ENCODE measurements around the gene BEST1.

BEST1 gene

DNA sequence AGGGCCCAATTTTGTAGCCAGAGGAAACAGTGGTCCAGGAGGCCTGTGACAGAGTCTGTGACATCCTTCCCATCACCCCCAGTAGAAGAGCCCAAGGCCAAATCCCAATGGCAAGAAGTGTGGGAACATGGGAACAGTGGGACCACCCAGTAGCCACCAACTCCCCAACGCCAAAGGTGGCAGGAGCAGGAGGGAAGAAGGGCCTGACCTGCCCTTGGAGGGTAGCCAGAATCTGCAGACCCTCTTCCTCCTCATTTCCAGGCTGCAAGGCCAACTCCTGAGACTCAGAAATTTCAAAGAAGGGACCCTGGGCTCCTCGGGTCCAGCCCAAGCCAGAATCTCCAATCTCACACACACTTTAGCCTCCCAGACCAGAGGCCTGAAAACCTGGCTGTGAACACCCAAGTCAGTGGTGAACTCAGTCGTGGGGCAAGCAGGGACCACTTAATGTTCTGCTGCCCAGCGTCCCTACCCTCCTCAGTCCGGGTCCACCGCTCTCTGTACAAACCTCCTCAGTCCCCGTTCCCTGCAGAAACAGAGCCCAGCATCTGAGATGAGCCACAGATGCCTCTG, 38.9 kb upstream of the BEST1 start:
- DNase-seq (ENCODE audit: insufficient read length, low spot score) (no peak), FAIRE-seq (no peak)
- TF ChIP-seq POLR2A (IDR thresholded peaks at IDR 0.05; ENCODE audit: low read depth, low read length) = no peak

DNA sequence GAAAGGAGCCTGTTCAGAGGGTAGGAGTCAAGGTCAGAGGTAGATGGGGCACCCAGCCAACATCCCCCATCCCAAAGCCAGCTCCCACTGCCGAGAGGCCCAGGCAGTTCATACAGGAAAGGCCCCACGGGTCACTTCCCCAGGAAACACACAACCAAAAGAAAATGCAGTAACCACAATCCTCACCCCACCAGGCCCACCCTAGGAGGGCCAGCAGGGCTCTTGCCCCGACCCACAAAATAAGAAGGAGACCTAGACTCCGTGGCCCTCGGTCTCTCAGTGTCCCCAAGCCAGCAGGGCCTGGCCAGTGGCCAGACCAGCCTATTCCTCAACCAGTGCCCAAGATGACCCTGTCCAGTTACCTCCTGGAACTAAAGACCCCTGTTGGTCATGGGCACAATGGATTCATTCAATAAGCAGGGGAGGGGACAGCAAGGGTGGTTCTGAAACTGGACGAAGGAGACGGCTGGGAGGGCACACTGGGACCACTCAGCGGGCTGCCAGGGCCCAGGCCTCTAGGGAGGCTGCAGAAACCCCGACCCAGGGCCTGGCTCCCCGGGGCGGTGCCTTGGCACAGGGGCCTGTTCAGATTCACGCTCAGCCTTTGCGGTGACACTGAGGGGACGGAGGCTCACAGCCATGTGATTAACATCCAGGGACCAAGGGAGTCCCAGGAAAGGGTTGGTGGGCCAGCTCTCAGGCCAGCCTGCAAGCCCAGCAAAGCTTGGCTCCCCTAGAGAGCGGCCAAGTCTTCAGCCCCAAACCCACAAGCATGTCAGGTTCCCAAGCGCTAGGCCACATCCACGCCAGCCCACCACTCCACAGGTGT, 38.2 kb upstream of the BEST1 start:
- no peak for TF ChIP-seq POLR2A (IDR thresholded peaks at IDR 0.05; ENCODE audit: low read depth, low read length)
- DNase-seq (ENCODE audit: insufficient read length, low spot score) (no peak), FAIRE-seq (no peak)

DNA sequence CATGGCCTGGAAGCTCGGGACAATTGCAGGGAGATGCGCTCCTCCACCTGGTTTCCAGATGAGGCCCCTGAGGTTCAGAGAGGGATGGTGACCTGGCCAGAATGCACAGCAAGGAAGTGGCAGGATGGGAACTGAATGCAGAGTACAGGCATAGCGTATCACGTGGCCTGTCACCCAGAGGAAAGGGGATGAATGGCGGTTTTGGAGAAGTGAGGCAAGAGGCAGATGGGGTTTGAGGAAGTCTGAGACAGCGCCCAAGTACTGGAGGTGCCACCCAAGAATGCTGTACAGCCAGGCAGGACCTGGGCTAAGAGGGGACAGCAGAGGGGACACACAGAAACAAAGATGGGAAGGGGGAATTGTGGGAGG, 37.6 kb upstream of the BEST1 start:
- FAIRE-seq = no peak
- TF ChIP-seq POLR2A (IDR thresholded peaks at IDR 0.05; ENCODE audit: low read depth, low read length) = no peak
- DNase-seq (ENCODE audit: insufficient read length, low spot score) = no peak

DNA sequence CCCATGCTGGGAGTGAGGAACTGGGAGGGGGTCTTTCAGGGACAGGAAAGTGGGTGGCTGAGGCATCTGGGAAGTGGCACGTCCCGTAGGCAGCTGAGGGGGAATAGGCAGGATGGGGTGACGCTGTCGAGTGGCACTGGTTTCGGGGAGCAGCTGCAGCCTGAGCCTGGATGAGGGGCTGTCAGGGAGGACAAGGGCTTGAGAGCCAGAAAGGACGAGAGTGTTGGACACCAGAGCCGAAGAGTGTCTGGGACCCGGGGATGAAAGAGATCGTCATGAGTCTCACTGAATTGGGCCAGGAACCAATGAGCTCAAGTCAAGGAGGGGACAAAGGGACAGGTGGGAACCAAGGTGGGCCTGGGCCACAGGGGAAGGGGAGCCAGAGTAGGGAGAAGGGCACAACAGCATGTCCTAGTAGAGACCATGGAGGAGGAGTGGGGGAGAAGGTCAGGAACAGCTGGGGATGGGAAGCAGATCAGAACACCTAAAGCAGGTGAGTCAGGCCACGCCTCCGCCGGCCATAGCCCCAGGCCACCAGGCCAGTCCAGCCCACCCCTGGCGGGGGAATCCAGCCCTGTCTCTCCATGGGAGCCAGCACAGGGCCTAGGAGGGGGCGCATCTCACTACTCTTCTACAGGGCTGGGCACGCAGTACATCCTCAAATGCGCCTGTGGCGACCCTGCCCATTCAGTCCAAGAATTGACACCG, 37.0 kb upstream of the BEST1 start:
- no peak for TF ChIP-seq POLR2A (IDR thresholded peaks at IDR 0.05; ENCODE audit: low read depth, low read length)
- FAIRE-seq (no peak), DNase-seq (ENCODE audit: insufficient read length, low spot score) (no peak)

DNA sequence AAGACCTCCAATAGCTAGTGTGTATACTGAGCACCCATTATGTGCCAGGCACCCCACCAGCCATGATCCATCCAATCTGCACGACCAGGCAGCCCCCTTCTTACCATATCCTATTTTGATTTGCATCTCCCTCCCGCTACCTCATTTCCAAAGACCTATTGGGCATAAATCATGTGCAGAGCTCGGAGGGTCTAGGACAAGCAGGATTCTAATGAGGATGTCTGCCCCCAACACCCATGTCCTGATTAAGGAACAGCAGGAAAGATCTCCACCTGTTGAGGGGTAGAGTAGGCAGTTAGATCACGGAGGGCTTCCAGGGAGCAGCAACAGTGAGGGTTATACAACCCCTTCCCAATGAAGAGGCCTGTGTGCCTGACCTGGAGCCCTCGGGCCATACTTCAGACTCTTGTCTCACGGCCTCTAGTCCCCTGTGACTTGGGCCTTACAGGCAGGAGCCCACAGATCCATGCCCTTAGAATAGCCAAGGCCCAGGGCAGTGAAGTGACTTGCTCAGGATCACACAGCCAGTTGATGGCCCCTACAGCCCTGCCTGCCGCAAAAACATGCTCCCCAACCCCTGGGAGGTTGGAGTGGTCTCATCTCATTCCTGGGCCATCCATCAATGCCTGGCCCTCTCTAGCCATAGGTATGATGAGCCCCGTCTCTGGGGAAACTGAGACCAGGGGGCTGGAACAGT, 36.3 kb upstream of the BEST1 start:
- TF ChIP-seq POLR2A (IDR thresholded peaks at IDR 0.05; ENCODE audit: low read depth, low read length) = no peak
- FAIRE-seq = no peak
- no peak for DNase-seq (ENCODE audit: insufficient read length, low spot score)

DNA sequence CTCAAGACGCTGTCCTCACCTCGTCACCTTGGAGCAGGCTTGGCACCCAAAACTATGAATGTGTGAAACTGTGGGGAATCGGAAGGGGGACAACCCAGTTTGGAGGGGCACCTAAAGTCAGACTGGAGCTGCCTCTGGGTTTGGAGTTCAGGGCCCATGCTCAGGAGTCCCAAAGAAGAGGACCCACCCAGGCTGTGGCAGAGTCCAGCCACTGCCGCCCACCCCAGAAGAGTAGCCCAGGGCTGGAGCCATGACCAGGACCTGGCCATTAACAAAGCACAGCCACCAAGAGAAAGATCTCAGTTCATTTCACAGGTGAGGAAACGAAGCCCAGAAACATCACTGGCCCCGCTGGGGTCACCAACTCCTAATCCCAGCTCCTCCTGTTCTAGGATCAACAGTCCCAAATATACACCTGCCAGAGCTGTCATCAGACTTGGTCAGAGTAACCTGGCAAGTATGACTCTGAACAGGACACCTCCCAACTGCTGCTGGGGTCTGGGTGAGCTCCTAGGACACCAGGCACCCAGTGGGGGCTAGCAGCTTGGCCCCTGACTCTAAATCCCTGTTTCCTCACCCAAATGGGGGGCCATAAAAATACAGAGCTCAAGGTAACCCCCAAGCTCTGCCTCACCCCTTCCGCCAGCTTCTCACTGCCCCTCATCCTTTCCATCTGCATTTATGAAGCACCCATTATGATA, 35.5 kb upstream of the BEST1 start:
- no peak for DNase-seq (ENCODE audit: insufficient read length, low spot score)
- FAIRE-seq = no peak
- no peak for TF ChIP-seq POLR2A (IDR thresholded peaks at IDR 0.05; ENCODE audit: low read depth, low read length)

DNA sequence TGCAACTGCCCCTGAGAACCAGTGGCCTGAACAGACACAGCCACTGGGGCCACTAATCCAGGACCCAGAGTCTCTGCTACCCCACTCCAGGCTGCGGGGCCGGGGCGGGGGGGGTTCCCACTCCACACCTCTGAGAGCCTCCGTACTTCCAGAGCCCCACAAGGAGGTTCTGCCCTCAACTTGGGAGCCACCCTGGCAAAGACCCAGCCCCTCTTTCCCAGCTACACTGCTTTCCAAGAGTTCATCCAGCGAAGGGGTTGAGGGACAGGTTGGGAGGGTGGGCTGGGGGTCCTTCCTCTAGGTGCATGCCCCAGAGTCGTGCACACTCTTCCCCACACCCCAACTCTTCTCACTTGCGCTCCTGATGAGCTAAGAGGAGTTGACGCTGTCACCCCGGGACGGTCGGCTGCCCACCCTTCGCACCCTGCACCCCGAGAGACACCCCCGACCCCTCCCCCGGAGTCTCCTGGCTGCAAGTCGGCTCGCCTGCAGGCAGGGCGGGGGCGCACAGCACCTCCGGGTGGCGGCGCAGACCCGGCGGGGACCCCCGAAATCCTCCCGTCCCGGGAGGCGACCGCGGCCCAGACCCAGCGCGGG, 33.3 kb upstream of the BEST1 start:
- TF ChIP-seq POLR2A (IDR thresholded peaks at IDR 0.05; ENCODE audit: low read depth, low read length) = no peak
- FAIRE-seq (no peak), DNase-seq (ENCODE audit: insufficient read length, low spot score) (no peak)

DNA sequence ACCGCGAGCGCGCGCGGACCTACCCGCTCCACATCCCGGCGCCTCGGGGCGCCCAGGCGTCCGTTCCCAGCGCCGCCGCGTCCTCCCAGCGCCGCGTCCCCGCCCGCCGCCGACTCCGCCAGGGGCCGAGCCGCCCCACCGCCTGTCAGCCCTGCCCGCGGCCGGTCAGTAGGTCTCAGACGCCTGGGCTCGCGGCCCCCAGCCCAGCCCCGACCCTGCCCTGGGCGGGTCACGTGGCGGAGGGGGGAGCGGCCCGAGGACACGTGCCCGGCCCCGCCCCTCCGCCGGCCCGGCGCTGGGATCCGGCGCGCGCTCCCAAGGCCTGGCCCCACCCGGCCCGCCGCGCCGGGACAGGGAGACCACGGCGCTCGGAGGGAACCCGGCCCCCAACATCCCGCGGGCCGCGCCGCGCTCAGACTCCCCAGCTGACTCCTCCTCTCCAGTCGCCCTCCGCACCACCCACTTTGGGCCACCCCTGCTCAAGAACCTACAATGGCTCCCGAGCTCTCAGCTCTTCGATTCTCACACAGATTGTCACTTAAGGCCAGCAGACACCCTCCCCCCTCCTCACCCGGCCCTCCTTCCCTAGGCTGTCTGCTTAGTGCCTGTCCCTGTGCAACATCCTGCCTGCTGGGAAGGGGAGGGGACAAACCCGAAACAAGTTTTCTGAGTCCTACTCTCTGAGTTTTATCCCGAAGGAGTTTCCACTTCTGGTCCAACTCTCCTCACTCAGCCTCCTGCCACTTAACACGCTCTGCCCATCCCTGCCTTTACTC, 32.6 kb upstream of the BEST1 start, which contains the start of gene RAB3IL1:
Gene RAB3IL1 (minus strand): TSS at position 233 of the 776 bp plus-strand sequence. CDS start 199 bp downstream, at position 34.
- TF ChIP-seq POLR2A (IDR thresholded peaks at IDR 0.05; ENCODE audit: low read depth, low read length) = peak; percentile 39; the same call in 1 of the 2 replicates
- no peak for FAIRE-seq
- peak; percentile 70 for DNase-seq (ENCODE audit: insufficient read length, low spot score)

DNA sequence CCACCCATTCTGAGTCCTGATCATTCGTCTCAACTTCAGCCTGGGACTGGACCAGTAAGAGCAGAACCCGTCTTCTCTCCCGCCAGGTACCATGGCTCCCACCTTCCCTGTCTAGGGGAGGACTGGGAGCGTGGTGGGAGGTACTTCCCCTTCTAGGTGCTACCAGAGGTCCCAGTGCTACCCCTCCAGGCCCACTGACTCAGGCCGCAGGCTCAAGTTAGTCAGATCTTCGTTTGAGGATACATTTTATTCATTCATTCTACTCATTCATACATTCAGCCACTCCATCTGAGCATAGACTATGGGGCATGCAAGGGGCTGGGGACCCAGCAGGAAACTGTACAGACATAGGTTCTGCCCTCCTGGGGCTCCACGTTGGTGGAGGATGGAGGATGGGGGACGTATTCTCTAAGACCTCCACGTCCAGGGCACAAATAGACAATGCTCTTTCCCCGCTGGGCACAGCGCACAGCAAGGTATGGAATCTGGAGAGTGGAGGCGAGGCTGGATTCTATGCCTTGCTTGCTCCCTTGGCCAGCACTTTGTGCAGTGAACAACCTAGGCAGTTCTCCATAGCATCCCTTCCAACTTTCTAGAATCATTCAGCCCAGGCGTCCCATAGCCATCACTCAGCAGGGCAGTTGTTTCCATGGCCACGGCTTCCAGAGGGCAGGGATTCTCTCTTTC, 31.8 kb upstream of the BEST1 start:
- FAIRE-seq (no peak), DNase-seq (ENCODE audit: insufficient read length, low spot score) (no peak)
- TF ChIP-seq POLR2A (IDR thresholded peaks at IDR 0.05; ENCODE audit: low read depth, low read length) = no peak

DNA sequence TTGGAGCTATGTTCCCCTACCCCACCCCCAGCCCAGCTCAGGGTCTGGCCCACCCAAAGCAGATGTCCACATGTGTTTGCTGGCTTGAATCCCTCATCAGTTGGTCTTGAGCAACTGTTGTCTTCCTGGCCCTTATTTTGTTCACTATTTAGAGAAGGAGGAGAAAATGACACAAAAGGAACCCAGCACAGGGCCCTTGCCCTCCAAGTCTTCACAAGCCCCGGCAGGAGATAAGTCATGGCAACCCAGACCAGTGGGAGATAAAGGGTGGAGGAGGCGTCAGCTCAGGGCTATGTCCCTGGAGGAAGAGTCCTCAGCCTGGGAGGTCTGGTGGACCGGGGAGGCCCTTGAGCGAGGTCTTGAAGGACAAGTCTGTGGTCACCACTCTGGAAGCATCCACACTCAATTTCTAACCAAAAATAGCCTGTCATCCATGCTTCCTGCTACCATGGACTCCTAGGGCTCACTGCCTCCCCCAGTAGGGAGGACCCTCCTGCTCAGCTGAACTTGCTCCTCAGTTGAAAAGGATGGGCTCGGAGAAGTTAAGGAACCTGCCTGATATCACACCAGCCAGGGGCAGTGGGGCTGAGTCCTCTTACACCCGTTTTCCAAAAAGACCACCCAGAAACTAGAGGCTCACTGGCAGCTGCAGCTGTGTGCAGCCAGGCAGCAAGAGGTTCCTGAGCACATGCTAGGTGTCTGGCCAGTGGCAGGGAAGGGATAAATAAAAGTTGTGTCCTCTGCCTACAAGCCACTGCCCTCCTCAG, 31.0 kb upstream of the BEST1 start:
- FAIRE-seq (no peak), DNase-seq (ENCODE audit: insufficient read length, low spot score) (no peak)
- TF ChIP-seq POLR2A (IDR thresholded peaks at IDR 0.05; ENCODE audit: low read depth, low read length) = no peak

All from H54 (cell line).